ENCODE results near the gene ARHGEF5. TPM values are rescaled to one million over a fixed set of nuclear protein-coding genes. Genes with fewer than 3 reads are reported as not detected.

The ARHGEF5 gene
- total RNA-seq, 2 experiments from 2014 or later = not detected

DNA sequence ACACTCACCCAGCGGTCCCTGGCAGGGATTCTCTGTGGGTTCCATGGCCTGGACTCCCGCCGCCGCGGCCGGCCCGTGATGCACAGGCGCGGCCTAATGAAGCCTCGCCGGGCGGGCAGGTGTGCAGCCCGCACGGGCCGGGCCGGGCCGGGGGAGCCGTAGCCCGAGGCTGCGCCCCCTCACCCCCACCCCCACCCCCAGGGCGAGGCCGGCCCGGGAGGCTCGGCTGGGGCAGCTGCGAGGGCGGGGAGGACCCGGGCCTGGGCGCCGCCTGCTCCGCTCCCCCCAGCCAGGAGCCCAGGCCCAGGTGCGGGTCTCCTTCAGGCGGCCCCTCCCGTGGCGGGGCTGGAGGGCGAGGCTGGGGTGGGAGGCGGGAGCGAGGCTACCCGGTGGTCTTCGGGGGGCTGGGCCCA lies 48.5 kb downstream of the ARHGEF5 start, which contains the start of gene NOBOX:
TSS of gene NOBOX (minus strand) at position 45 of the 413 bp plus-strand sequence.
- Histone ChIP-seq H2AFZ (ENCODE audit: low read length) (no peak within 1 kb of the TSS), H3K9me3 (ENCODE audit: low read length) (no peaks in the 10 kb centered on the region), H3K4me3 (ENCODE audit: low read depth, low read length, poor library complexity, severe bottlenecking) (no peak within 1 kb of the TSS), H3K36me3 (ENCODE audit: insufficient read depth, low read length) (no peaks in the 10 kb centered on the region), H3K4me2 (ENCODE audit: low read length) (no peak within 1 kb of the TSS), H3K4me1 (ENCODE audit: insufficient read depth, low read length, poor library complexity, severe bottlenecking) (no peaks in the 10 kb centered on the region), H3K27ac (ENCODE audit: low read depth, low read length, poor library complexity, severe bottlenecking) (no peak within 1 kb of the TSS), H3K9me2 (ENCODE audit: insufficient read depth, low read length) (no peaks in the 10 kb centered on the region), H3K79me2 (ENCODE audit: insufficient read depth, low read depth, low read length) (no peaks in the 10 kb centered on the region), H4K20me1 (ENCODE audit: insufficient read depth, low read length) (no peaks in the 10 kb centered on the region)
- no TSS peak for BruUV-seq (replicated peaks)
- POLR2A ChIA-PET = no interaction called here
- DNase-seq (ENCODE audit: low spot score) = no peak
- intact Hi-C loops (cut with micrococcal nuclease; ENCODE audit: unreplicated experiment) = no loop called here
- TF ChIP-seq, protein P1, sequence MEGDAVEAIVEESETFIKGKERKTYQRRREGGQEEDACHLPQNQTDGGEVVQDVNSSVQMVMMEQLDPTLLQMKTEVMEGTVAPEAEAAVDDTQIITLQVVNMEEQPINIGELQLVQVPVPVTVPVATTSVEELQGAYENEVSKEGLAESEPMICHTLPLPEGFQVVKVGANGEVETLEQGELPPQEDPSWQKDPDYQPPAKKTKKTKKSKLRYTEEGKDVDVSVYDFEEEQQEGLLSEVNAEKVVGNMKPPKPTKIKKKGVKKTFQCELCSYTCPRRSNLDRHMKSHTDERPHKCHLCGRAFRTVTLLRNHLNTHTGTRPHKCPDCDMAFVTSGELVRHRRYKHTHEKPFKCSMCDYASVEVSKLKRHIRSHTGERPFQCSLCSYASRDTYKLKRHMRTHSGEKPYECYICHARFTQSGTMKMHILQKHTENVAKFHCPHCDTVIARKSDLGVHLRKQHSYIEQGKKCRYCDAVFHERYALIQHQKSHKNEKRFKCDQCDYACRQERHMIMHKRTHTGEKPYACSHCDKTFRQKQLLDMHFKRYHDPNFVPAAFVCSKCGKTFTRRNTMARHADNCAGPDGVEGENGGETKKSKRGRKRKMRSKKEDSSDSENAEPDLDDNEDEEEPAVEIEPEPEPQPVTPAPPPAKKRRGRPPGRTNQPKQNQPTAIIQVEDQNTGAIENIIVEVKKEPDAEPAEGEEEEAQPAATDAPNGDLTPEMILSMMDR (conservative IDR thresholded peaks at IDR 0.05; ENCODE audit: low read length) = no peak
- no peak for TF ChIP-seq EZH2phosphoT487 (IDR thresholded peaks at IDR 0.05; ENCODE audit: borderline replicate concordance, low read depth, low read length)
- CTCF ChIA-PET (ENCODE audit: unreplicated experiment) = no interaction called here

GRCh38 chr7:144404946-144405345 lies 49.7 kb downstream of the ARHGEF5 start:
- DNase-seq (ENCODE audit: low spot score) = no peak
- H3K36me3 ChIP-seq (ENCODE audit: insufficient read depth, low read length) = no peaks in the 10 kb centered on the region
- H3K79me2 ChIP-seq (ENCODE audit: insufficient read depth, low read depth, low read length) = no peaks in the 10 kb centered on the region
- no peak overlapping the region for H2AFZ ChIP-seq (ENCODE audit: low read length)
- ChIA-PET POLR2A (no interaction called here), CTCF (ENCODE audit: unreplicated experiment) (no interaction called here)
- no peaks in the 10 kb centered on the region for H3K9me3 ChIP-seq (ENCODE audit: low read length)
- H3K9me2 ChIP-seq (ENCODE audit: insufficient read depth, low read length) = no peaks in the 10 kb centered on the region
- H3K4me1 ChIP-seq (ENCODE audit: insufficient read depth, low read length, poor library complexity, severe bottlenecking) = no peaks in the 10 kb centered on the region
- intact Hi-C loops (cut with micrococcal nuclease; ENCODE audit: unreplicated experiment) = no loop called here
- no peak for TF ChIP-seq EZH2phosphoT487 (IDR thresholded peaks at IDR 0.05; ENCODE audit: borderline replicate concordance, low read depth, low read length)
- TF ChIP-seq, protein P1 (conservative IDR thresholded peaks at IDR 0.05; ENCODE audit: low read length) = no peak
- no TSS peak for BruUV-seq (replicated peaks)
- no peak overlapping the region for H3K27ac ChIP-seq (ENCODE audit: low read depth, low read length, poor library complexity, severe bottlenecking)
- H4K20me1 ChIP-seq (ENCODE audit: insufficient read depth, low read length) = no peaks in the 10 kb centered on the region
- H3K4me3 ChIP-seq (ENCODE audit: low read depth, low read length, poor library complexity, severe bottlenecking) = no peak overlapping the region
- no peak overlapping the region for H3K4me2 ChIP-seq (ENCODE audit: low read length)

- DNase-seq (ENCODE audit: low spot score) = no peak
- no TSS peak for BruUV-seq (replicated peaks)
- H3K36me3 ChIP-seq (ENCODE audit: insufficient read depth, low read length) = no peaks in the 10 kb centered on the region
- H3K4me2 ChIP-seq (ENCODE audit: low read length) = no peak overlapping the region
- no peaks in the 10 kb centered on the region for H4K20me1 ChIP-seq (ENCODE audit: insufficient read depth, low read length)
- H3K4me3 ChIP-seq (ENCODE audit: low read depth, low read length, poor library complexity, severe bottlenecking) = no peak overlapping the region
- no peaks in the 10 kb centered on the region for H3K9me3 ChIP-seq (ENCODE audit: low read length)
- intact Hi-C loops (cut with micrococcal nuclease; ENCODE audit: unreplicated experiment) = no loop called here
- no peak overlapping the region for H2AFZ ChIP-seq (ENCODE audit: low read length)
- H3K4me1 ChIP-seq (ENCODE audit: insufficient read depth, low read length, poor library complexity, severe bottlenecking) = no peaks in the 10 kb centered on the region
- POLR2A ChIA-PET = no interaction called here
- CTCF ChIA-PET (ENCODE audit: unreplicated experiment) = no interaction called here
- no peak overlapping the region for H3K27ac ChIP-seq (ENCODE audit: low read depth, low read length, poor library complexity, severe bottlenecking)
- no peaks in the 10 kb centered on the region for H3K79me2 ChIP-seq (ENCODE audit: insufficient read depth, low read depth, low read length)
- H3K9me2 ChIP-seq (ENCODE audit: insufficient read depth, low read length) = no peaks in the 10 kb centered on the region
- TF ChIP-seq EZH2phosphoT487 (IDR thresholded peaks at IDR 0.05; ENCODE audit: borderline replicate concordance, low read depth, low read length) = no peak
- TF ChIP-seq, protein P1 (conservative IDR thresholded peaks at IDR 0.05; ENCODE audit: low read length) = no peak
Observed at GRCh38 chr7:144407266-144407931, 52.2 kb downstream of the ARHGEF5 start.
